Left renal cortex interstitium (tissue), 4 donors: ENCODE measurements around the gene B4GAT1. TPM values are rescaled to one million over a fixed set of nuclear protein-coding genes. Genes with fewer than 3 reads are reported as not detected.
"Not testable (repeated sequence)": the region's sequence is repeated elsewhere in the genome, so short reads cannot be mapped to it uniquely, and the experiment has no call there.

ENCODE experiments used
- DNase-seq, 4 donors: peaks; one replicate each; pipeline ENCODE4 v3.0.0-alpha.2; 2013; ENCODE audit warnings: low read depth in 4 of 4, low spot score in 2 of 4, missing footprints in 1 of 4
- polyA plus RNA-seq, 4 donors: library from polyadenylated mRNA; unstranded; fragments of 120-200 nt; gene quantifications; one replicate each; pipeline ENCODE4 v1.2.1, GENCODE V29; 2013; ENCODE audit not compliant: insufficient read length in 4 of 4

The B4GAT1 gene
- polyA plus RNA-seq, 4 donors = 50.3 to 64.6 (median 51.9) TPM

DNA sequence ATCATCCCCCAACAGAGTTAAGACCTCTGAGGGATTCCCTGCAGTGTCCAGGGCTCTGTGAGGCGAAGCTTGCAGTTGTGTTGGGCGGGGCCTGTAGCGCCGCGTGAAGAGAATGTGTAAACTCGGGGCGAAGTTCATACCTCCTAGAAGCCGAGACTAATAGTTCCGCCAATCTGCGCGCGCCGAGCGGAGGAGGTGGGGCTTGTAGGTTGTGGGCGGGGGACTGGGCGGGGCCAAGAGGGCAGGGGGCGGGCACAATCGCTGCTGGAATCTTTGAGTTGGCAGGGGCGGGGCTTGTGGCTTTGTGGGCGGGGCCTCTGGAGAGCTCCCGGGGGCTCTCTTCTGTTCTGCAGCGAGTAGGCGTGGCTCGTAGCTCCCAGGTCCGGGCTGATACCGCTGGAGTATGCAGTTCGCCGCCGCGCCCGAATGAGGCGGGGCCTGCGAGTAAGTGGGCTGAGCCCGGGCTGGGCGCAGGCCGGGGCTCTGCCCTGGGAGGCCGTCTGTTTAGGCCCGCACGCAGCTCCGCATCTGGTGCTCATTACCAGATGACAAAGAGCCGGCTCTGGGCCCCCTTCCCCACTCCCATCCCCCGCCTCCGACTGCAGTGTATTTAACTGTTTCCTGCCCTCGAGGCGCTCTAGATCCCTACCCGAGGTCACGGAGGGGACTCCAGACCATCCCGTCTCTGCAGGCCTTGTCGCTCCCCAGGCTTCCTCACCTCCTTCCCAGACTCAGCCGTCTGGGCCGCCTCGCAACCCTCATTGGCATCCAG lies 34.7 kb downstream of the B4GAT1 start:
- DNase-seq = peak; percentile 81 to 95 (median 92)

DNA sequence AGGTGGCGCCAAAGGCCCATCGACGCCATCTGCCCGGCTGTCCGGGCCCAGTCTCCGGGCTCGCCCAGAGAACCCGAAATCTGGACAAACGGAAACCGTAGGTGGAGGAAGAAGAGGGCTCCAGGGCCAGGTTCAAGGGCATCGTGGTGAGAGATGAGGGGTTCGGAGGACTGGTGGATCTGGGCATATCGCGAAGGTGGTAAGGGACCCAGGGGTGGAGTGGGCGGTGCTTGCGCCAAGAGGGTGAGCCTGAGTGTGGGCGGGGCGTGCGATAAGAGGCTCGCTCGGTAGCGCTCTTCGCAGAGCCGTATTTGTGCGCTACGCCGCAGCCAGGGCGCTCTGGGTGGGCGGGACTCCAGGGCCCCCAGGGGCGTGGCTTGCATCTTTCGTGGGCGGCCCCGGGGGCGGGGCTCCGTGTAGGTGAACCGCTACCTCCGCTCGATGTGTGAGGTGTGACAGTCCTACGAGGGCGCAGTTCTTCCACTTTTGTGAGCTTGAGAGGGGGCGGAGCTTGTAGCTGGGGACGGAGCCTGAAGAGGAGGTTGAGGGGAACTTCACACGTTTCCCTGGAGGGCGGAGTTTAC lies 35.4 kb downstream of the B4GAT1 start:
- DNase-seq = peak in 3 of 4 donors; percentile 78 to 92 (median 89)

DNA sequence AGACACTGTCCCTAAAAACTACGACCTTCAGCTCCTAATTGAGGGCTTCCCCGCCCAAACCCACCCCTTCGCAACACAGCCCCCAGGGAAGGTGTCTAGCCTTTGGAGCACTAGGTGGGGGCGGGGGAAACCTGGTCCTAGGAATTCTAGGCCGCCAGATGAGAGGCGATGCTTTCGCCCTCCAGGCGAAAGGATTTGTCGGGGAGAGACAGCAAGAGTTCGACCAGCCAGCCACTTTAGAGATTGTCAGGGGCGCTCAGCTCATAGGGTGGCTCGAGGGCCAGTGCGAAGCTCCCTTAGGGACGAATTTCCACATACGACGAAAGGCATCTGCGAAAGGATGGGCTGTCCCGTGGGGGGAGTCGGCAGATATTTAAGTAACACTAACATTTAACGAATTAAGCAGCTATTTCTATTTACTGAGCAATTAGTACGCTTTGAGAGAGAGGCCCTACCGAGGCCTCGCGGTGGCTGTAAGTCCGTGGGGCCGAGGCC lies 35.9 kb downstream of the B4GAT1 start:
- DNase-seq = no peak

DNA sequence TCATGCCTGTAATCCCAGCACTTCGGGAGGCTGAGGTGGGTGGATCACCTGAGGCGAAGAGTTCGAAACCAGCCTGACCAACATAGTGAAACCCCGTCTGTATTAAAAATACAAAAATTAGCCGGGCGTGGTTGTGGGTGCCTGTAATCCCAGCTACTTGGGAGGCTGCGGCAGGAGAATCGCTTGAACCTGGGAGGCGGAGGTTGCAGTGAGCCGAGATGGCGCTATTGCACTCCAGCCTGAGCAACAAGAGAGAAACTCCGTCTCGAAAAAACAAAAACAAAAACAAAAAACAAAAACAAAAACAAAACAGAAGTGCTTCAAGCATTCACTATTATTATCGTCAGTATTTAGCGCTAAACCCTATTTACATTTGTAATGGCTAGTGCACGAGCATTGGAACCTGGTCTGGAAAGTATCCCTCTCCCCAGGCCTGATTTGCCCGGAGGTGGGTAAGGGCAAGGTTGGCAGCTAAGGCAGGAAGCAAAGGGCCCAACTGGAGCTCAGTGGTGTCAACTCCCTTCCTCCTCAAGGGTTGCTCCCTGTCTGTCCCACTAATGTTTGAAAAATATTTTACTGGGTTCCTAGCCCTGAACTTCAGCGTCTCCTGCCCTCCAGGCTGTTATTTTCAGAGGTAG lies 36.5 kb downstream of the B4GAT1 start:
- DNase-seq = not testable (repeated sequence)

DNA sequence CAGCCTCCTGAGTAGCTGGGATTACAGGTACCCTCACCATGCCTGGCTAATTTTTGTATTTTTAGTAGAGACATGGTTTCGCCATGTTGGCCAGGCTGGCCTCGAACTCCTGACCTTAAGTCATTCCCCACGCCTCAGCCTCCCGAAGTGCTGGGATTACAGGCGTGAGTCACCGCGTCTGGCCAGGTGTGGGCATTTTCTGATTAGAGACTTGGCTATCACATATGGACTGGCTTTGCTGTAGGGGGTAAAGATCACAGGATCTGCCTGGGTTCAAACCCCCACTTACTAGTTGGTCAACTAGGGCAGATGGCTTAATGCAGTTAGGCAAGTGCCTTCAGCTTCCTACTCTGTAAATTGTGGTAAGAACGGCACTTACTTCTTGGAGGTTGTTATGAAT lies 37.1 kb downstream of the B4GAT1 start:
- no peak for DNase-seq

DNA sequence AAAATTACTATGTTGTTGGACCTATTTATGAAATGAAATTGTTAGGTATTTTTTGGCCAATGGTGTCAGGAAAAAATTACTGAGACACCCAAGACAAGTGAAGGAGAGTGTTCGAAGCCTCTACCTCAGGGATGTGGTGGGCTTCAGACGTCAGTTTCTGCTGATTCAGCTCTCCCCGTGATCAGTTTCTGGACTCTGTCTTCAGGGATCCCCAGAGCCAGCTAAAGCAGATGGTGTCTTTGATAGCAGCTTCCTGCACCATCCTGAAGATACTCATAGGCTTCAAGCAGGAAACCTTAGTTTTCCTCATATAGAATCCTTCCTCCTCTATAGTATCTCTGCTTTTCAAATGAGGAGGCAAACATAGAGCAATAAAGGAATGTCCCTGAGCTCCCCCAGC lies 38.0 kb downstream of the B4GAT1 start:
- no peak for DNase-seq

DNA sequence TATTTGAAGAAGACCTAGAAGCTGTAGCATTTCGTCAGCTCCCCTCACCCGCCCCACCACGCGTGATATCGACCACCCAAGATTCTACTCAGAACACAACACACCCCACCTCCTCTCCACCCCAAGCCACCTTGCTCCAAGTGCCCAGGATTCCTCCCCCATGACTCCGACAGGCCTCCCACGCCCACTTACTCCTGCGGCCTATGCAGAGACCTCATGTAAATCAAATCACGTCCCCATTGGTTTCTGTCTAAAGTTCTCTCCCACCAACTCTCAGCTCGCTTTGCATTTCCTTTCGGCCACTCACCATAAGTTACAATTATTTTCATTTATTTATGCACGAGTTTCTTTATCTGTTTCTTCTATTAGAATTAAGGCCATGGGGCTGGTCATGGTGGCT lies 44.8 kb downstream of the B4GAT1 start:
- DNase-seq = no peak

DNA sequence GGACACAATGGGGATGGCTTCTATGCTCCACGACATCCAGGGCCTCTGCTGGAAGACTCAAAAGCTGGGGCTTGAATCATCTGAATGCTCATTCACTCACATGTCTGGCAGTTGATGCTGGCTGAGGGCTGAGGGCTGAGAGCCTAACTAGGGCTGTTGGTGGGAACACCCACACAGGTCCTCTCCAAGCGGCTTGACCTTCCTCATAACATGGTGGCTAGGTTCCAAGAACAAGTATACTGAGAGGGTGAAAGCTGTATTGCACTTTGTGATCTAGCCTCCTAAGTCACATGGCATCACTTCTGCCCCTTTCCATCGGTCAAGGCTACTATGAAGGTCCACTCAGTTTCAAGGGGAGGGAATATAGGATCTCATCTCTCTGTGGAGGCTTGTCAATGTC lies 48.2 kb downstream of the B4GAT1 start:
- DNase-seq = no peak

DNA sequence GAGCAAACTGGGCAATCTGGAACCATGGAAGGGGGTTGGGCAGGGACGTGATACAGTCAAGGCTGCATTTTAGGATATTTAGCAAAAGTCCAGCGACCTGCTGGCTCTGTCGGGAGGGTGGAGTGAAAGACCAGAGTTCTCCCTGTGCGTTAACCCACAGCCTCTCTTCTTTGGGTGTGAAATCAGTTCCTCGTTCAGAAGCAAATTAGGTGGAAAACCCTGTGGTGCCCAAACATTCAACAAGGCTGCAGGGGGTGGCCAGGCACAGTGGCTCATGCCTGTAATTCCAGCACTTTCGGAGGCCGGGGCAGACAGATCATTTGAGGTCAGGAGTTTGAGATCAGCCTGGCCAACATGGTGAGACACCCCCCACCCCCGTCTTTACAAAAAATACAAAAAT lies 49.8 kb downstream of the B4GAT1 start:
- DNase-seq = no peak

Other genes with a start within 250 kb of the B4GAT1 start
- 10 to 100 TPM; 14.7 to 31.0 (median 25.7) TPM for gene KLC2, start 89.9 kb downstream of the B4GAT1 start, polyA plus RNA-seq
- 100 to 1,000 TPM; 122 to 168 (median 138) TPM for gene RAB1B, start 79.0 kb downstream of the B4GAT1 start, polyA plus RNA-seq
- gene CNIH2, start 69.5 kb downstream of the B4GAT1 start, polyA plus RNA-seq = 1 to 10 TPM; 3.3 to 4.9 (median 4.2) TPM
- 10 to 100 TPM; 51.4 to 68.7 (median 57.8) TPM for gene YIF1A, start 58.5 kb downstream of the B4GAT1 start, polyA plus RNA-seq
- gene TMEM151A, start 55.7 kb downstream of the B4GAT1 start, polyA plus RNA-seq = under 1 TPM in 2 of 4 donors, not detected in 2; 0.12 to 0.24 TPM
- gene CD248, start 30.6 kb downstream of the B4GAT1 start, polyA plus RNA-seq = 100 to 1,000 TPM in 1 of 4 donors, 10 to 100 TPM in 3; 56.9 to 102 (median 72.8) TPM
- gene RIN1, start 11.2 kb downstream of the B4GAT1 start, polyA plus RNA-seq = 1 to 10 TPM; 1.8 to 3.7 (median 2.9) TPM
- 10 to 100 TPM; 30.8 to 38.6 (median 34.8) TPM for gene BRMS1, start 2.5 kb downstream of the B4GAT1 start, polyA plus RNA-seq
- 10 to 100 TPM; 14.6 to 33.0 (median 22.3) TPM for gene SLC29A2, start 24.1 kb upstream of the B4GAT1 start, polyA plus RNA-seq
- under 1 TPM; 0.06 to 0.54 (median 0.22) TPM for gene NPAS4, start 73.4 kb upstream of the B4GAT1 start, polyA plus RNA-seq
- 10 to 100 TPM; 67.7 to 87.7 (median 78.9) TPM for gene MRPL11, start 91.2 kb upstream of the B4GAT1 start, polyA plus RNA-seq
- gene PELI3, start 119.3 kb upstream of the B4GAT1 start, polyA plus RNA-seq = 1 to 10 TPM; 4.5 to 7.8 (median 6.4) TPM
- 10 to 100 TPM; 19.6 to 31.2 (median 25.5) TPM for gene DPP3, start 132.8 kb upstream of the B4GAT1 start, polyA plus RNA-seq
- 100 to 1,000 TPM in 1 of 4 donors, 10 to 100 TPM in 3; 61.4 to 102 (median 79.8) TPM for gene BBS1, start 163.0 kb upstream of the B4GAT1 start, polyA plus RNA-seq
- 10 to 100 TPM in 2 of 4 donors, 1 to 10 TPM in 2; 5.9 to 13.3 (median 9.9) TPM for gene ZDHHC24, start 198.4 kb upstream of the B4GAT1 start, polyA plus RNA-seq
- under 1 TPM; 0.31 to 0.69 (median 0.63) TPM for gene ACTN3, start 199.3 kb upstream of the B4GAT1 start, polyA plus RNA-seq
- gene CTSF, start 221.0 kb upstream of the B4GAT1 start, polyA plus RNA-seq = 100 to 1,000 TPM in 2 of 4 donors, 10 to 100 TPM in 2; 88.3 to 102 (median 101) TPM
- gene CCDC87, start 245.4 kb upstream of the B4GAT1 start, polyA plus RNA-seq = under 1 TPM; 0.24 to 0.37 (median 0.34) TPM
- gene CCS, start 245.6 kb upstream of the B4GAT1 start, polyA plus RNA-seq = 10 to 100 TPM; 39.1 to 78.2 (median 64.9) TPM